Natural killer cell (primary cell): ENCODE measurements around the gene NIBAN1. TPM values are rescaled to one million over a fixed set of nuclear protein-coding genes. Genes with fewer than 3 reads are reported as not detected.

Source experiments
- ATAC-seq, 3 donors: fragments of 150-1000 bp in 2 of 3; fragments of 200-7000 bp in 1 of 3; cut with Tn5 transposase; 1 replicate in 1 of 3; 2 replicates in 2 of 3; pipeline ENCODE4 v1.10.0; 2021; ENCODE audit warnings: mild to moderate bottlenecking in 2 of 3, moderate library complexity in 2 of 3
- DNase-seq, 2 donors: peaks; one replicate each; pipeline versions ENCODE4 v3.0.0 to v3.0.0-alpha.2; 2013 to 2021; ENCODE audit warnings: mixed read lengths in 1 of 2
- H3K27ac ChIP-seq: one replicate; pipeline ENCODE4 v1.5.1; 2013; ENCODE audit warnings: mild to moderate bottlenecking, low read length
- H3K27me3 ChIP-seq: one replicate; pipeline ENCODE4 v1.6.1; 2013; ENCODE audit warnings: low read length; ENCODE audit not compliant: control insufficient read depth, insufficient read depth
- H3K36me3 ChIP-seq: one replicate; pipeline ENCODE4 v1.6.1; 2013; ENCODE audit warnings: low read length; ENCODE audit not compliant: control insufficient read depth, insufficient read depth
- H3K4me1 ChIP-seq: one replicate; pipeline ENCODE4 v1.6.1; 2013; ENCODE audit warnings: low read length; ENCODE audit not compliant: control insufficient read depth, insufficient read depth
- H3K4me3 ChIP-seq: one replicate; pipeline ENCODE4 v1.5.1; 2013; ENCODE audit warnings: low read length
- H3K9me3 ChIP-seq: one replicate; pipeline ENCODE4 v1.6.1; 2013; ENCODE audit warnings: low read length; ENCODE audit not compliant: control insufficient read depth, insufficient read depth
- H3K27ac Mint-ChIP-seq, 2 donors: one replicate each; pipeline ENCODE4 v1.8.0; 2022; ENCODE audit warnings: mild to moderate bottlenecking in 2 of 2, mixed read lengths in 2 of 2, moderate library complexity in 1 of 2
- H3K27me3 Mint-ChIP-seq, 2 donors: one replicate each; pipeline ENCODE4 v1.8.0; 2022; ENCODE audit warnings: low read depth in 2 of 2, mixed read lengths in 2 of 2
- H3K36me3 Mint-ChIP-seq: one replicate; pipeline ENCODE4 v1.8.0; 2022; ENCODE audit warnings: mixed read lengths
- H3K4me1 Mint-ChIP-seq, 2 donors: one replicate each; pipeline ENCODE4 v1.8.0; 2022; ENCODE audit warnings: mixed read lengths in 2 of 2
- H3K4me3 Mint-ChIP-seq: one replicate; pipeline ENCODE4 v1.8.0; 2022; ENCODE audit warnings: mild to moderate bottlenecking, moderate library complexity, mixed read lengths
- H3K9me3 Mint-ChIP-seq, 2 donors: one replicate each; pipeline ENCODE4 v1.8.0; 2022; ENCODE audit warnings: mixed read lengths in 2 of 2
- CTCF ChIP-seq: fragments of 200-600 bp; IDR thresholded peaks from one replicate; pipeline ENCODE4 v1.8.0; 2022; ENCODE audit warnings: antibody characterized with exemption
- WGBS: methylation state at CpG from one replicate; pipeline ENCODE4 v1.1.7; 2013; ENCODE audit warnings: missing lambda C conversion rate; ENCODE audit not compliant: insufficient coverage; 5-methylcytosine and 5-hydroxymethylcytosine counted together
- intact Hi-C: fragments of 100-400 bp; cut with micrococcal nuclease; formaldehyde crosslinking; loops from one replicate; pipeline ENCODE4 v1.14.2; 2022
- total RNA-seq, 4 donors: library from RNA; stranded (reverse); fragments of 120-200 nt in 1 of 4; gene quantifications; one replicate each; pipeline versions ENCODE4 v1.2.3 to v1.2.4, GENCODE V29; 2013 to 2022

The NIBAN1 gene
- total RNA-seq, 3 donors from 2014 or later (not counting 1 experiment from before 2014, with no cell fraction given): 30.9 to 54.1 (median 31.0) TPM

DNA sequence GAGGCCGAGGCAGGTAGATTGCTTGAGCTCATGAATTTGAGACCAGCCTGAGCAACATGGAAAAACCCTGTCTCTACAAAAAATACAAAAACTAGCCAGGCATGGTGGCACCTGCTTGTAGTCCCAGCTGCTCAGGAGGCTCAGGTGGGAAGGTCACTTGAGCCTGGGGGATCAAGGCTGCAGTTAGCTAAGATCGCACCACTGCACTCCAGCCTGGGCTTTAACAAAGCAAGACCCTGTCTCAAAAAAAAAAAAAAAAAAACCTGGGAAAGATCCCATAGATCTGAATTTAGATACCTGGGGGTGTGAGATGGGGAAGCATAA, 32.9 kb downstream of the NIBAN1 start:
- Histone ChIP-seq H3K27ac (no peak overlapping the region), H3K4me3 (no peak overlapping the region), H3K4me1 (no peaks in the 10 kb centered on the region), H3K27me3 (no peaks in the 10 kb centered on the region), H3K36me3 (no peaks in the 10 kb centered on the region), H3K9me3 (no peaks in the 10 kb centered on the region)
- DNase-seq (no peak), ATAC-seq (no peak)
- Mint-ChIP-seq H3K36me3 (no peaks in the 10 kb centered on the region), H3K27ac (no peak overlapping the region), H3K4me3 (no peak overlapping the region), H3K4me1 (peaks cover 10 to 32% of the 10 kb centered on the region in 2 donors), H3K27me3 (no peaks in the 10 kb centered on the region), H3K9me3 (no peaks in the 10 kb centered on the region)
- TF ChIP-seq CTCF: no peak
- intact Hi-C loops: no loop called here
- WGBS: 75% methylated on average over 2 of the region's 2 CpGs

- H3K9me3 ChIP-seq: no peaks in the 10 kb centered on the region
- Mint-ChIP-seq H3K4me3 (no peak overlapping the region), H3K9me3 (no peaks in the 10 kb centered on the region), H3K27me3 (no peaks in the 10 kb centered on the region), H3K27ac (no peak overlapping the region), H3K36me3 (no peaks in the 10 kb centered on the region), H3K4me1 (peaks cover 10 to 27% of the 10 kb centered on the region in 2 donors)
- no peak overlapping the region for H3K27ac ChIP-seq
- H3K36me3 ChIP-seq: no peaks in the 10 kb centered on the region
- 90% methylated on average over 6 of the region's 8 CpGs for WGBS
- ATAC-seq (no peak), DNase-seq (no peak)
- TF ChIP-seq CTCF: no peak
- H3K27me3 ChIP-seq: no peaks in the 10 kb centered on the region
- H3K4me3 ChIP-seq: no peak overlapping the region
- intact Hi-C loops: no loop called here
- no peaks in the 10 kb centered on the region for H3K4me1 ChIP-seq
Measured at GRCh38 chr1:184940694-184941409, 33.5 kb downstream of the NIBAN1 start.

DNA sequence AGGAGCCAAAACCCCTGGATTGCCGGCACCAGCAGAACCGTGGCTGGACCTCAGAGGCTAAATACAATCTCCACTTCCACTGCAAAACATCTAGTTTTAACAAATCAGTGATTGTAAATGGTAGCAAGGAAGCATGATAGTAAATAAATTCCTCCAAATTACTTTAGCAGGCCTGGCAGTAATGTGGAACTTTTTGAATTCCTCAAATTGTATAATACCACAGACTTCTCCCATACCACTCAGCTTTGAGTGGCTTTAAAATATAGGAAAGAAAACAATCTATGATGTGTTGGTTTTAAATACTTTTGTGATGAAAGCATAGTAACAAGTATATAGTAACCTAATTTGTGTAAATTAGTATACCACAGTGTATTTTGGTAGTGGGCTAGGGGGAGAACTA, 34.1 kb downstream of the NIBAN1 start:
- Histone ChIP-seq H3K9me3 (no peaks in the 10 kb centered on the region), H3K27ac (no peak overlapping the region), H3K36me3 (no peaks in the 10 kb centered on the region), H3K4me3 (no peak overlapping the region), H3K27me3 (no peaks in the 10 kb centered on the region), H3K4me1 (no peaks in the 10 kb centered on the region)
- intact Hi-C loops: no loop called here
- 83% methylated on average over 2 of the region's 2 CpGs for WGBS
- no peak for DNase-seq
- Mint-ChIP-seq H3K9me3 (no peaks in the 10 kb centered on the region), H3K27me3 (no peaks in the 10 kb centered on the region), H3K4me3 (no peak overlapping the region), H3K36me3 (no peaks in the 10 kb centered on the region), H3K27ac (no peak overlapping the region), H3K4me1 (peaks cover 10 to 22% of the 10 kb centered on the region in 2 donors)
- ATAC-seq: no peak
- no peak for TF ChIP-seq CTCF

DNA sequence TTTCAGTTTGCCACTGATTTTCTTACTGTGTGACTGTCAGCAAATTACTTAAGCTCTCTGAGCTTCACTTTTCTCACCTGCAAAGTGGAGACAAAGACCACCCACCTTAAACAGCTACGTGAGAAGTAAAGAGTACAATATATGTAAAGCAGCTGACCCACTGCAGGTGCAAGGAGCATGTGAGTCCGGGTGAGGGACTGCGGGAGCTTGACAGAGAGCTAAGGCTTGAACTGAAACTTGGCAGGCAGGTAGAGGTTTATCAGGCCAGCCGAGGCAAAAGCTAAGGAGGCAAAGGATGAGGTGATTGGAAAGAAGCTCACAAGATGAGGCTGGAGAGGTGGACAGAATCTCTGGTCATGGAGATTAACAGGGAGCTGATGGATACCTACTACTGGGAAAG, 36.6 kb downstream of the NIBAN1 start:
- WGBS: 89% methylated on average over 4 of the region's 4 CpGs
- no peak overlapping the region for H3K4me3 ChIP-seq
- Mint-ChIP-seq H3K27ac (peak overlapping the region in 1 of 2 donors; percentile 17), H3K4me1 (peaks cover 16 to 19% of the 10 kb centered on the region in 2 donors), H3K27me3 (no peaks in the 10 kb centered on the region), H3K4me3 (no peak overlapping the region), H3K9me3 (peaks cover 2 to 5% of the 10 kb centered on the region in 2 donors), H3K36me3 (peaks cover 7% of the 10 kb centered on the region)
- H3K27ac ChIP-seq: no peak overlapping the region
- no peaks in the 10 kb centered on the region for H3K27me3 ChIP-seq
- H3K36me3 ChIP-seq: no peaks in the 10 kb centered on the region
- H3K9me3 ChIP-seq: no peaks in the 10 kb centered on the region
- no peak for TF ChIP-seq CTCF
- no peak for ATAC-seq
- no peaks in the 10 kb centered on the region for H3K4me1 ChIP-seq
- intact Hi-C loops: no loop called here
- DNase-seq: no peak
